ENCODE results near the gene ST7.
"Not testable (repeated sequence)": the region's sequence is repeated elsewhere in the genome, so short reads cannot be mapped to it uniquely, and the experiment has no call there.

Gene ST7

GRCh38 chr7:117010375-117011133 lies 57.3 kb downstream of the ST7 start:
- DNase-seq = no peak

- no peak for DNase-seq
Observed at GRCh38 chr7:117011419-117012260, 58.3 kb downstream of the ST7 start.

GRCh38 chr7:117012284-117012683 lies 59.0 kb downstream of the ST7 start:
- DNase-seq = no peak

GRCh38 chr7:117012696-117013095 lies 59.4 kb downstream of the ST7 start:
- DNase-seq = peak in 1 of 2 experiments; percentile 34

GRCh38 chr7:117014099-117014656 lies 60.9 kb downstream of the ST7 start:
- DNase-seq = no peak

GRCh38 chr7:117014673-117015133 lies 61.4 kb downstream of the ST7 start:
- peak; percentile 62 to 76 for DNase-seq

GRCh38 chr7:117015258-117016184 lies 62.2 kb downstream of the ST7 start:
- no peak for DNase-seq

GRCh38 chr7:117017017-117017451 lies 63.7 kb downstream of the ST7 start:
- DNase-seq = peak; percentile 46 to 50

GRCh38 chr7:117017702-117018266 lies 64.5 kb downstream of the ST7 start:
- no peak for DNase-seq

GRCh38 chr7:117018713-117019112 lies 65.4 kb downstream of the ST7 start:
- no peak for DNase-seq

- no peak for DNase-seq
Observed at GRCh38 chr7:117019287-117019686, 66.0 kb downstream of the ST7 start.

- peak; percentile 97 to 98 for DNase-seq
Observed at GRCh38 chr7:117019786-117020590, 66.7 kb downstream of the ST7 start.

- no peak for DNase-seq
Observed at GRCh38 chr7:117020591-117020973, 67.3 kb downstream of the ST7 start.

- no peak for DNase-seq
Observed at GRCh38 chr7:117021366-117021765, 68.1 kb downstream of the ST7 start.

GRCh38 chr7:117021986-117022385 lies 68.7 kb downstream of the ST7 start:
- no peak for DNase-seq

- no peak for DNase-seq
Observed at GRCh38 chr7:117023325-117023854, 70.1 kb downstream of the ST7 start.

- DNase-seq = no peak
Observed at GRCh38 chr7:117024811-117025210, 71.5 kb downstream of the ST7 start.

GRCh38 chr7:117025891-117026290 lies 72.6 kb downstream of the ST7 start:
- DNase-seq = no peak

- DNase-seq = not testable (repeated sequence)
Observed at GRCh38 chr7:117030346-117030745, 77.0 kb downstream of the ST7 start.

GRCh38 chr7:117030793-117031192 lies 77.5 kb downstream of the ST7 start:
- not testable (repeated sequence) for DNase-seq

GRCh38 chr7:117032810-117033209 lies 79.5 kb downstream of the ST7 start:
- no peak for DNase-seq

Measured in SHP77 (cell line).